Kidney (tissue), 2 donors: ENCODE results near the gene OR10AD1. TPM values are rescaled to one million over a fixed set of nuclear protein-coding genes. Genes with fewer than 3 reads are reported as not detected.

Experiments used
- polyA plus RNA-seq: library from polyadenylated mRNA; stranded (reverse); fragments of 350-450 nt; fragmentation: Illumina TruSeq; extraction: RNeasy Lipid Tissue Mini Kit (QIAGEN cat#74804); gene quantifications from one replicate; pipeline ENCODE4 v1.2.3, GENCODE V29; 2014; ENCODE audit warnings: low read depth, low replicate concordance; ENCODE audit not compliant: insufficient read depth
- total RNA-seq: library from RNA; stranded (reverse); fragmentation: NEBNext Ultra II Directional; extraction: Animal tissue kit (Norgen Biotek cat#: 25700); gene quantifications from one replicate; pipeline ENCODE4 v1.2.1, GENCODE V29; 2021
- donor health status: DM: yes; HTN: yes; CAD: no.

The OR10AD1 gene
- total and polyA plus RNA-seq, 2 donors from 2014 or later, result not detected

Other genes with a start within 250 kb of the OR10AD1 start
- 51.7 TPM for gene TMEM106C, start 239.7 kb downstream of the OR10AD1 start, total RNA-seq
- 126 TPM for gene TMEM106C, start 239.7 kb downstream of the OR10AD1 start, polyA plus RNA-seq
- not detected for gene COL2A1, start 198.8 kb downstream of the OR10AD1 start, total RNA-seq
- gene COL2A1, start 198.8 kb downstream of the OR10AD1 start, polyA plus RNA-seq, result not detected
- 19.4 TPM for gene SENP1, start 97.2 kb downstream of the OR10AD1 start, total RNA-seq
- gene SENP1, start 97.2 kb downstream of the OR10AD1 start, polyA plus RNA-seq, result 3.5 TPM
- 67.7 TPM for gene PFKM, start 83.9 kb downstream of the OR10AD1 start, total RNA-seq
- 69.6 TPM for gene PFKM, start 83.9 kb downstream of the OR10AD1 start, polyA plus RNA-seq
- 40.5 TPM for gene ASB8, start 45.8 kb downstream of the OR10AD1 start, total RNA-seq
- 27.3 TPM for gene ASB8, start 45.8 kb downstream of the OR10AD1 start, polyA plus RNA-seq
- gene CCDC184, start 19.6 kb downstream of the OR10AD1 start, total RNA-seq, result 2.0 TPM
- 1.7 TPM for gene CCDC184, start 19.6 kb downstream of the OR10AD1 start, polyA plus RNA-seq
- 23.8 TPM for gene ZNF641, start 147.6 kb upstream of the OR10AD1 start, total RNA-seq
- 7.7 TPM for gene ZNF641, start 147.6 kb upstream of the OR10AD1 start, polyA plus RNA-seq